ENCODE data around the gene MICB. TPM values are rescaled to one million over a fixed set of nuclear protein-coding genes. Genes with fewer than 3 reads are reported as not detected.
A peak's percentile ranks its signal among the peaks of the same experiment; 100 is the strongest.

Gene MICB
- total RNA-seq, 6 experiments from 2014 or later, result 16.0 to 26.0 (median 22.6) TPM

GRCh38 chr6:31471711-31472110 is 26.2 kb upstream of the MICB start:
- Mint-ChIP-seq H3K27me3 (ENCODE audit: insufficient read depth) (peaks cover 31% of the 10 kb centered on the region), H3K27ac (no peak overlapping the region)
- no peak for TF ChIP-seq CTCF (IDR thresholded peaks at IDR 0.05)

DNA sequence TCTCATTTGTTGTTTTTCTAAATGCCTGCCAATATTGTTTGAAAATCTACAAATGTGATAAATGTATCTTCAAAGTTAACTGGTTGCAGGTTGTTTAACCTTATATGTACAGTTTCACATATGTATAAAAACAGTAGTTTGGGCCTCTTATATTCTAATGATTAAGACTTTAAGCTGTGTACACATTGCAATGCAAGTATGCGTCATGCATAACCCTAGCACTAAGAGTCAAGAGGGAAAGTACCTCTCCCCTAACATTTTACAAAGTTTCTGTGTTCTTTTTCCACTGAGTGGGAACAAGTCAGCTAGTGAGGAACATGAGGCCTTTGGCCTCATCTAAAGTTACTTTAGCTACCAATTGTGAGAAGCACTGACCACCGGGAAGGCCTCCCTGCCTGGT is 25.7 kb upstream of the MICB start:
- no peaks in the 10 kb centered on the region for H3K9me3 Mint-ChIP-seq
- no peak for DNase-seq
- H3K27me3 Mint-ChIP-seq (ENCODE audit: insufficient read depth), result peaks cover 36% of the 10 kb centered on the region
- H3K27ac Mint-ChIP-seq, result no peak overlapping the region
- H3K36me3 Mint-ChIP-seq (ENCODE audit: low read depth), result peaks cover 4% of the 10 kb centered on the region; the same call in 1 of the 2 replicates
- no peak overlapping the region for H3K4me3 Mint-ChIP-seq
- peaks cover 28% of the 10 kb centered on the region for H3K4me1 Mint-ChIP-seq (ENCODE audit: low read depth)
- no peak for TF ChIP-seq CTCF (IDR thresholded peaks at IDR 0.05)

More at GRCh38 chr6:31471711-31472110, 26.2 kb upstream of the MICB start:
- H3K36me3 Mint-ChIP-seq (ENCODE audit: low read depth), result peaks cover 4% of the 10 kb centered on the region; the same call in 1 of the 2 replicates
- DNase-seq, result no peak
- H3K4me3 Mint-ChIP-seq, result no peak overlapping the region
- no peaks in the 10 kb centered on the region for H3K9me3 Mint-ChIP-seq
- H3K4me1 Mint-ChIP-seq (ENCODE audit: low read depth), result peaks cover 28% of the 10 kb centered on the region

DNA sequence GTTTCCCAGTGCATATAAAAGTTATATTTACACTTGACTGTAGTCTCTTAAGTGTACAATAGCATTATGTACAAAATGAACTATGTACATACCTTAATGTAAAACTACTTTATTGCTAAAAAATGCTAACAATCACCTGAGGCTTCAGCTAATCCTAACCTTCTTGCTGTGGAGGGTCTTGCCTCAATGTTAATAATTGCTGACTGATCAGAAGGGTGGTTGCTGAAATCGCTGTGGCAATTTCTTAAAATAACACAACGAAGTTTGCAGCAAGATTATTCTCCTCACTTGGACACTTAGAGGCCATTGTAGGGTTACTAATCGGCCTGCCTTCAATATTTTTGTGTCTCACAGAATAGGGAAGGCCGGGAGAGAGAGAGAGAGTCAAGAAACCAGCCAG is 24.7 kb upstream of the MICB start:
- Mint-ChIP-seq H3K27ac (no peak overlapping the region), H3K9me3 (no peaks in the 10 kb centered on the region), H3K4me3 (no peak overlapping the region), H3K27me3 (ENCODE audit: insufficient read depth) (peaks cover 43% of the 10 kb centered on the region), H3K36me3 (ENCODE audit: low read depth) (peaks cover 4% of the 10 kb centered on the region; the same call in 1 of the 2 replicates), H3K4me1 (ENCODE audit: low read depth) (peaks cover 28% of the 10 kb centered on the region)
- no peak for DNase-seq
- no peak for TF ChIP-seq CTCF (IDR thresholded peaks at IDR 0.05)

DNA sequence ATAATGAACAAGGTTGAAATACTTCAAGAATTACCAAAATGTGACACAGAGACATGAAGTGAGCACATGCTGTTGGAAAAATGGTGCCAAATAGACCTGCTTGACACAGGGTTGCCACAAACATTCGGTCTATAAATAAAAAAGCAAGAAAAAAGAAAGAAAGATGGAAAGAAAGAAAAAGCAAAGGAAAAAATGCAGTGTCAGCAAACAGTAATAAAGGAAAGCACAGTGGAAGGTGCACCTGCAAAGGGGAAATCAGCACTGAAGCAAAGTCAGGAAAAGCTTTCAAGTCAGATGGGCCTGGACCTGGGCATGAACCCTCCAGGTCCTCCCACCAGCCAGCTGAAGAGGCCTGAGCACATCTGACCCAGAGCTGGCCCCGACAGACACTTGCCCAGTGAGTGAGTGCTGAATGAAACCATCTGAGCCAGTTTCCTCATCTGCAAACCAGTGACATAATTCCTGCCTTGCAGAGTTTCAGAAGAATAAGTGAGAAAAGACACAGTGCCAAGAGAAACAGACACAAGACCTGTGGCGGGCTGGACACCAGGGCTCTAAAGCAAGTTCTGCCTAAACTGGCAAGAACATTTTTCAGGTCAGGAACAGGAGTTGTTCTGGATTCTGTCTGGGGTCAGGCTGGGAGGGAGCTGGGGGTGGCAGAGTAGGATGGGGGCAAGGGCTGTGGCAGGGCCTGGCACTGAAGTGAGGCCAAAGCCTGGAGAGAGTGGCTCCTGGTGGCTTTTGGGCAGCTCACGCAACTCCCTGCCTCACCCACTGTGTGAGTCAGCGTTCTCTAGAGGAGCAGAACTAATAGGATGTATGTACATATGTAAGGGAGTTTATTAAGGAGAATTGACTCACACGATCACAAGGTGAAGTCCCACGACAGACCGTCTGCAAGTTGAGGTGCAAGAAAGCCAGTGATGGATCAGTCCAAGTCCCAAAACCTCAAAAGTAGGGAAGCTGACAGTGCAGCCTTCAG is 23.9 kb upstream of the MICB start:
- H3K4me3 Mint-ChIP-seq, result peak overlapping the region; percentile 32; the same call in 1 of the 2 replicates
- DNase-seq, result peak; percentile 64
- no peak for TF ChIP-seq CTCF (IDR thresholded peaks at IDR 0.05)

DNA sequence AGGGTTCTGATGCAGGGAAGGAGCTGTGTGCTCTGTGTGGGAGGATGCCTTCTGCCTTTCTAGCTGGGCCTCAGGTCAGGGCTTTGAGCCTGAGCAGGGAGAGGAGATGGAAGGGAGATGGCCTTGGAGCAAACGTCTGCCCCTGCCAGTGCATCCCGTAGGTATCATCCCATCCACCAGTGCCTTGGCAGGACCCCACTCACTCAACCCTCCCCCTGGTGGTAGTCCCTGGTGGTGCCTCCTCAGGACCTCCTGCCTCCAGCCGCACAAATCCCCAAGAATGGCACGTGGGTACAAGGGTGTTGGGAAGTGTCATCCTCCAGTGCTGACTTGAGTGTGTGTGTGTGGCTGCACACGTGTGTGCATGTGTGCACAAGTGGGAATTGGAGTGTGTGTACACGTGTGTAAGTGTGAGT is 23.1 kb upstream of the MICB start:
- Mint-ChIP-seq H3K9me3 (no peaks in the 10 kb centered on the region), H3K36me3 (ENCODE audit: low read depth) (no peaks in the 10 kb centered on the region), H3K4me1 (ENCODE audit: low read depth) (peaks cover 28% of the 10 kb centered on the region), H3K27ac (no peak overlapping the region; the same call in 1 of the 2 replicates), H3K4me3 (no peak overlapping the region), H3K27me3 (ENCODE audit: insufficient read depth) (peaks cover 42% of the 10 kb centered on the region)
- no peak for DNase-seq
- TF ChIP-seq CTCF (IDR thresholded peaks at IDR 0.05), result peak; percentile 65

More for the DNA sequence above, 23.9 kb upstream of the MICB start:
- Mint-ChIP-seq H3K27ac (peak overlapping the region; percentile 73), H3K4me1 (ENCODE audit: low read depth) (peaks cover 28% of the 10 kb centered on the region), H3K36me3 (ENCODE audit: low read depth) (peaks cover 4% of the 10 kb centered on the region; the same call in 1 of the 2 replicates), H3K9me3 (no peaks in the 10 kb centered on the region), H3K27me3 (ENCODE audit: insufficient read depth) (peaks cover 44% of the 10 kb centered on the region)
